Stomach (tissue), 9 donors: Measurements from ENCODE around the gene SEMA6A. TPM values are rescaled to one million over a fixed set of nuclear protein-coding genes. Genes with fewer than 3 reads are reported as not detected.

ENCODE experiments used
- DNase-seq, 2 donors: peaks; one replicate each; pipeline versions ENCODE4 v3.0.0 to v3.0.0-alpha.2; 2013 to 2019
- H3K27ac ChIP-seq, 5 donors: fragments of 200-600 bp in 4 of 5; sonication (generic) in 4 of 5; one replicate each; pipeline ENCODE4 v1.5.1; 2013 to 2019; ENCODE audit warnings: mild to moderate bottlenecking in 1 of 5, moderate library complexity in 1 of 5
- H3K27me3 ChIP-seq, 3 donors: fragments of 200-600 bp; sonication (generic); one replicate each; pipeline ENCODE4 v1.5.1; 2017 to 2019; ENCODE audit warnings: mixed run types in 1 of 3
- H3K36me3 ChIP-seq, 4 donors: fragments of 200-600 bp; sonication (generic); 1 replicate in 3 of 4; 2 replicates in 1 of 4; pipeline ENCODE4 v1.5.1; 2016 to 2019
- H3K4me1 ChIP-seq, 4 donors: fragments of 200-600 bp; sonication (generic); one replicate each; pipeline ENCODE4 v1.5.1; 2016 to 2019
- H3K4me3 ChIP-seq, 4 donors: fragments of 200-600 bp; sonication (generic) in 3 of 4; one replicate each; pipeline ENCODE4 v1.5.1; 2016 to 2019; ENCODE audit warnings: mild to moderate bottlenecking in 1 of 4
- H3K9me3 ChIP-seq, 4 donors: fragments of 200-600 bp; sonication (generic); one replicate each; pipeline ENCODE4 v1.5.1; 2016 to 2019
- EP300 ChIP-seq: sonication (generic); formaldehyde crosslinking; IDR thresholded peaks from one replicate; pipeline ENCODE4 v1.6.1; 2017; ENCODE audit warnings: antibody characterized with exemption
- POLR2A ChIP-seq, 4 donors: fragments of 450-650 bp; IDR thresholded peaks; one replicate each; pipeline ENCODE4 v1.6.1; 2016; ENCODE audit warnings: antibody characterized with exemption in 4 of 4, control low read depth in 2 of 4, mild to moderate bottlenecking in 1 of 4, moderate library complexity in 1 of 4
- POLR2AphosphoS5 ChIP-seq, 3 donors: sonication (generic); formaldehyde crosslinking; IDR thresholded peaks; one replicate each; pipeline ENCODE4 v1.6.1; 2016; ENCODE audit warnings: antibody characterized with exemption in 3 of 3
- WGBS, 5 donors: extraction: QIAGEN DNeasy Blood & Tissue Kit in 3 of 5; methylation state at CpG; one replicate each; pipeline versions ENCODE4 v1.1.5 to v1.1.7; 2013 to 2018; 5-methylcytosine and 5-hydroxymethylcytosine counted together
- intact Hi-C: fragments of 100-400 bp; cut with DNase I; formaldehyde crosslinking; loops from one replicate; pipeline ENCODE4 v1.15.1; 2023; ENCODE audit warnings: low total_unique reads
- polyA plus RNA-seq, 3 donors: library from polyadenylated mRNA; stranded (reverse); fragments of 200-250 nt; gene quantifications; one replicate each; pipeline ENCODE4 v1.2.3, GENCODE V29; 2013
- total RNA-seq, 5 donors: library from RNA; depleted of rRNA; stranded (reverse); fragments of >200 nt; gene quantifications; one replicate each; pipeline versions ENCODE4 v1.1.0 to v1.2.3, GENCODE V29; 2014 to 2016
- TF ChIP-seq, protein P1 (sequence below), 7 experiments: fragments of 450-650 bp in 4 of 7; fragments of 200-600 bp in 3 of 7; sonication (generic) in 3 of 7; IDR thresholded peaks; one replicate each; pipeline ENCODE4 v1.5.1; 2016 to 2019; ENCODE audit warnings: antibody characterized with exemption in 7 of 7, control low read depth in 2 of 7, mild to moderate bottlenecking in 1 of 7
- donor health status: healthy with polysubstance abuse.
- donor health status: Bipolar disorder and iron deficiency.
- donor health status: healthy.

Gene SEMA6A
- total and polyA plus RNA-seq, 8 donors, result 0.37 to 37.5 (median 11.0) TPM

DNA sequence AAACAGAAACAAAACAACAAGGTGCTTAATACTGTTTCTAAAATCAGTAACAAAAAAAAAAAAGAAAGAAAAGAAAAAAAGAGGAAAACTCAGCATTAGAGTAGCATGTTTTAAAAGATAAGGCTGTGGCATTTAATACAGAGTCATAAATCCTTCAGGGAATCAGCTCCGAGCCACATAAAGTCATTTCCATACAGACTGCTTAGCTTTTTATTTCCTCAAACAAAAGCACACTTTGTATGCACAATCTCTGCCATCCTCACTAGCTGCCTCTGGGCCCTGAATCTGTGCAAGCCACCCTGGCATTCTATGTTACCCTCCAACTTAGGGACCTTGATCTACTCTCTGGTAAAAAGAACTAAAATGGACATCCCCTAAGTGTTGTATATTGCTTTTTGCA is 87.6 kb downstream of the SEMA6A start:
- Histone ChIP-seq H3K36me3 (peaks cover 0 to 56% (median 27%) of the 10 kb centered on the region in 4 donors), H3K27ac (no peak overlapping the region), H3K4me1 (peaks cover 0 to 6% (median 0%) of the 10 kb centered on the region in 4 donors), H3K27me3 (no peaks in the 10 kb centered on the region), H3K9me3 (no peaks in the 10 kb centered on the region), H3K4me3 (no peak overlapping the region)
- intact Hi-C loops, result no loop called here
- WGBS, 5 donors, result 67 to 91% (median 75%) methylated on average over 1 of the region's 1 CpG
- no peak for DNase-seq
- TF ChIP-seq EP300 (no peak), POLR2A (IDR thresholded peaks at IDR 0.05) (no peak), POLR2AphosphoS5 (IDR thresholded peaks at IDR 0.05) (no peak)
- TF ChIP-seq, protein P1, sequence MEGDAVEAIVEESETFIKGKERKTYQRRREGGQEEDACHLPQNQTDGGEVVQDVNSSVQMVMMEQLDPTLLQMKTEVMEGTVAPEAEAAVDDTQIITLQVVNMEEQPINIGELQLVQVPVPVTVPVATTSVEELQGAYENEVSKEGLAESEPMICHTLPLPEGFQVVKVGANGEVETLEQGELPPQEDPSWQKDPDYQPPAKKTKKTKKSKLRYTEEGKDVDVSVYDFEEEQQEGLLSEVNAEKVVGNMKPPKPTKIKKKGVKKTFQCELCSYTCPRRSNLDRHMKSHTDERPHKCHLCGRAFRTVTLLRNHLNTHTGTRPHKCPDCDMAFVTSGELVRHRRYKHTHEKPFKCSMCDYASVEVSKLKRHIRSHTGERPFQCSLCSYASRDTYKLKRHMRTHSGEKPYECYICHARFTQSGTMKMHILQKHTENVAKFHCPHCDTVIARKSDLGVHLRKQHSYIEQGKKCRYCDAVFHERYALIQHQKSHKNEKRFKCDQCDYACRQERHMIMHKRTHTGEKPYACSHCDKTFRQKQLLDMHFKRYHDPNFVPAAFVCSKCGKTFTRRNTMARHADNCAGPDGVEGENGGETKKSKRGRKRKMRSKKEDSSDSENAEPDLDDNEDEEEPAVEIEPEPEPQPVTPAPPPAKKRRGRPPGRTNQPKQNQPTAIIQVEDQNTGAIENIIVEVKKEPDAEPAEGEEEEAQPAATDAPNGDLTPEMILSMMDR (IDR thresholded peaks at IDR 0.05), result no peak

DNA sequence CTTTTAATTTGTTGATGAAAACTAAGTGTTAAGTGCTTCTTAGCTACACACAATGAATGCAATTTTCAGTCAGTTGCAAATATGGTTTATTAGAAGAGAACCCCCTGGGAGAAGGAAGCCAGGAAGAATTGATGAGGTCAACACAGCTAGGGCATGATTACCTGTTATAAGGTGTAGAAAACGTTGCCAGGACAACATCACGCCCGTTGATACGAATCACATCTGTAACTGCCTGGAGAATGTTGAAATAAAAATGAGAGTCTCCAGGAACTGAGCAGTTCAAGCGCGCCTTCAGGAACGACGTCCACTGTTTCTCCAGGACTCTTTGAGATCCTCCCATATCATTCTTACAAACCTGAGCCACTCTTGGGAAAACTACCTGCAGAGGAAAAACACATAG is 88.0 kb downstream of the SEMA6A start:
- TF ChIP-seq EP300, result no peak
- TF ChIP-seq POLR2A (IDR thresholded peaks at IDR 0.05), result no peak
- intact Hi-C loops, result no loop called here
- peaks cover 0 to 1% (median 0%) of the 10 kb centered on the region in 4 donors for H3K4me1 ChIP-seq
- H3K36me3 ChIP-seq, result peaks cover 0 to 56% (median 27%) of the 10 kb centered on the region in 4 donors
- no peak overlapping the region for H3K27ac ChIP-seq
- no peaks in the 10 kb centered on the region for H3K9me3 ChIP-seq
- no peak overlapping the region for H3K4me3 ChIP-seq
- DNase-seq, result peak in 1 of 2 donors; percentile 38
- WGBS, 5 donors, result 65 to 74% (median 67%) methylated on average over 8 of the region's 8 CpGs
- H3K27me3 ChIP-seq, result no peaks in the 10 kb centered on the region

DNA sequence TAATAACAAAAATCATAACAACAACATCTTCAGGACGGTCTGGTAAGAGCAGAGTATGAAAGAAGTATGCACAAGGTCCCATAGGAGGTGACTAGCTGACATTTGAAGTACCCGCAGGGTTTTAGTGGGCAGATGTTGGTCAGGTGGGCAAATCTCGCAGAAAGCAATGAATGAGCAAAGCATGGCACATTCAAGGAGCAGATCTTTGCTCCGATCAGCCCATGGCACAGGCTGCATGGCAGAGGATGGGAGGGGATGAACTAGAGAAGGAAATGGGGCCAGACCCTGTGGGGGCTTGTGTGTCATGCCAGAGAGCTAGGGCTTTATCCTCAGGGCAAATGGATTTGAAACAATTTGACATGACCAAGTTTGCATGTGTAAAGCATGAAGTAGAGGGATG is 90.0 kb downstream of the SEMA6A start:
- H3K27ac ChIP-seq, result no peak overlapping the region
- H3K4me1 ChIP-seq, result no peaks in the 10 kb centered on the region
- no peak for DNase-seq
- H3K36me3 ChIP-seq, result peaks cover 0 to 68% (median 29%) of the 10 kb centered on the region in 4 donors
- WGBS, 5 donors, result 84 to 99% (median 96%) methylated on average over 4 of the region's 4 CpGs
- H3K9me3 ChIP-seq, result no peaks in the 10 kb centered on the region
- no peak overlapping the region for H3K4me3 ChIP-seq
- H3K27me3 ChIP-seq, result no peaks in the 10 kb centered on the region
- no peak for TF ChIP-seq EP300
- no peak for TF ChIP-seq POLR2AphosphoS5 (IDR thresholded peaks at IDR 0.05)
- no peak for TF ChIP-seq POLR2A (IDR thresholded peaks at IDR 0.05)
- TF ChIP-seq, protein P1 (IDR thresholded peaks at IDR 0.05), result no peak
- intact Hi-C loops, result no loop called here

DNA sequence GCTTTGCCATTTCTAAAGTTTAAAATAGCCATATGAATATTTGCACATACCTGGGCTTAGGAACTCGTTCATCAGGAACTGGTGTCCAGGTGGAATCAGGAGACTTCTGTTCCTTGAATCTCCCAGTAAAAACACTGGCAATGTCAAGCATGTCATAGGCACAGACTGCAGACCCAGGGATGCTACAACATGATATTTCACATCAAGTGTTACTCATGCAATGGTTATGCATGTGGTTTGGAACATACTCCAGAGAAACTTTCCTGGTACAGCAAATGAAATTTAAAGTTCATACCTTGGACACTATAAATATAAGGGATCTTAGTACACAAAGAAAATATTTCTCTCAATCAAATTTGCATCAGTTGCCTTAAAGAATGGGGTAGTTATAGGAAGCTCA is 92.2 kb downstream of the SEMA6A start:
- Histone ChIP-seq H3K9me3 (peaks cover 0 to 5% (median 2%) of the 10 kb centered on the region in 4 donors), H3K4me1 (no peaks in the 10 kb centered on the region), H3K4me3 (no peak overlapping the region), H3K27ac (no peak overlapping the region), H3K36me3 (peaks cover 0 to 67% (median 31%) of the 10 kb centered on the region in 4 donors), H3K27me3 (no peaks in the 10 kb centered on the region)
- intact Hi-C loops, result no loop called here
- no peak for TF ChIP-seq EP300
- no peak for TF ChIP-seq POLR2AphosphoS5 (IDR thresholded peaks at IDR 0.05)
- TF ChIP-seq, protein P1 (IDR thresholded peaks at IDR 0.05), result no peak
- no peak for TF ChIP-seq POLR2A (IDR thresholded peaks at IDR 0.05)
- no peak for DNase-seq
- WGBS, 5 donors, result 77 to 93% (median 83%) methylated on average over 1 of the region's 1 CpG

GRCh38 chr5:116480894-116481510 is 93.6 kb downstream of the SEMA6A start:
- 86 to 95% (median 92%) methylated on average over 5 of the region's 5 CpGs for WGBS, 5 donors
- Histone ChIP-seq H3K27ac (no peak overlapping the region), H3K9me3 (peaks cover 0 to 19% (median 13%) of the 10 kb centered on the region in 4 donors), H3K4me1 (no peaks in the 10 kb centered on the region), H3K27me3 (no peaks in the 10 kb centered on the region), H3K36me3 (peaks cover 0 to 68% (median 38%) of the 10 kb centered on the region in 4 donors), H3K4me3 (no peak overlapping the region)
- intact Hi-C loops, result no loop called here
- no peak for TF ChIP-seq POLR2A (IDR thresholded peaks at IDR 0.05)
- TF ChIP-seq POLR2AphosphoS5 (IDR thresholded peaks at IDR 0.05), result no peak
- TF ChIP-seq, protein P1 (IDR thresholded peaks at IDR 0.05), result no peak
- DNase-seq, result no peak
